ENCODE results near the gene PTPRG.

The PTPRG gene

GRCh38 chr3:62284442-62284841 is 723.1 kb downstream of the PTPRG start:
- no peak for DNase-seq (ENCODE audit: low read depth)

- no peak for DNase-seq (ENCODE audit: low read depth)
Observed at GRCh38 chr3:62287392-62287927, 726.1 kb downstream of the PTPRG start.

- no peak for DNase-seq (ENCODE audit: low read depth)
Observed at GRCh38 chr3:62289922-62290321, 728.6 kb downstream of the PTPRG start.

GRCh38 chr3:62293051-62293780 is 731.8 kb downstream of the PTPRG start:
- no peak for DNase-seq (ENCODE audit: low read depth)

GRCh38 chr3:62295571-62295970 is 734.2 kb downstream of the PTPRG start:
- DNase-seq (ENCODE audit: low read depth), result no peak

GRCh38 chr3:62300617-62301016 is 739.2 kb downstream of the PTPRG start:
- DNase-seq (ENCODE audit: low read depth), result no peak

- DNase-seq (ENCODE audit: low read depth), result no peak
Observed at GRCh38 chr3:62312201-62312600, 750.8 kb downstream of the PTPRG start.

- no peak for DNase-seq (ENCODE audit: low read depth)
Observed at GRCh38 chr3:62316525-62316924, 755.2 kb downstream of the PTPRG start.

- DNase-seq (ENCODE audit: low read depth), result no peak
Observed at GRCh38 chr3:62318365-62318751, 757.0 kb downstream of the PTPRG start.

GRCh38 chr3:62318752-62319569 is 757.6 kb downstream of the PTPRG start:
- peak; percentile 58 for DNase-seq (ENCODE audit: low read depth)

- DNase-seq (ENCODE audit: low read depth), result no peak
Observed at GRCh38 chr3:62319570-62320243, 758.3 kb downstream of the PTPRG start.

- DNase-seq (ENCODE audit: low read depth), result no peak
Observed at GRCh38 chr3:62323241-62323640, 761.9 kb downstream of the PTPRG start.

- DNase-seq (ENCODE audit: low read depth), result no peak
Observed at GRCh38 chr3:62325896-62326295, 764.5 kb downstream of the PTPRG start.

- no peak for DNase-seq (ENCODE audit: low read depth)
Observed at GRCh38 chr3:62329971-62330370, 768.6 kb downstream of the PTPRG start.

- DNase-seq (ENCODE audit: low read depth), result no peak
Observed at GRCh38 chr3:62332017-62332416, 770.6 kb downstream of the PTPRG start.

- no peak for DNase-seq (ENCODE audit: low read depth)
Observed at GRCh38 chr3:62332835-62333244, 771.5 kb downstream of the PTPRG start.

- DNase-seq (ENCODE audit: low read depth), result no peak
Observed at GRCh38 chr3:62335196-62335595, 773.8 kb downstream of the PTPRG start.

- no peak for DNase-seq (ENCODE audit: low read depth)
Observed at GRCh38 chr3:62343755-62344154, 782.4 kb downstream of the PTPRG start.

Measured in stimulated activated CD8-positive, alpha-beta memory T cell treated with anti-CD3 and anti-CD28 coated beads, Interleukin-15, amount 100 ng/mL, for 24 hours (primary cell).